SH-SY5Y (cell line): ENCODE measurements around the gene NFASC.

Experiments
- GATA2 ChIP-seq: IDR thresholded peaks from 2 replicates; pipeline ENCODE4 v1.6.1; 2011; ENCODE audit warnings: mild to moderate bottlenecking, low read depth, low read length
- GATA3 ChIP-seq: IDR thresholded peaks from 2 replicates; pipeline ENCODE4 v1.6.1; 2011; ENCODE audit warnings: low read depth, mild to moderate bottlenecking, low read length, moderate library complexity

DNA sequence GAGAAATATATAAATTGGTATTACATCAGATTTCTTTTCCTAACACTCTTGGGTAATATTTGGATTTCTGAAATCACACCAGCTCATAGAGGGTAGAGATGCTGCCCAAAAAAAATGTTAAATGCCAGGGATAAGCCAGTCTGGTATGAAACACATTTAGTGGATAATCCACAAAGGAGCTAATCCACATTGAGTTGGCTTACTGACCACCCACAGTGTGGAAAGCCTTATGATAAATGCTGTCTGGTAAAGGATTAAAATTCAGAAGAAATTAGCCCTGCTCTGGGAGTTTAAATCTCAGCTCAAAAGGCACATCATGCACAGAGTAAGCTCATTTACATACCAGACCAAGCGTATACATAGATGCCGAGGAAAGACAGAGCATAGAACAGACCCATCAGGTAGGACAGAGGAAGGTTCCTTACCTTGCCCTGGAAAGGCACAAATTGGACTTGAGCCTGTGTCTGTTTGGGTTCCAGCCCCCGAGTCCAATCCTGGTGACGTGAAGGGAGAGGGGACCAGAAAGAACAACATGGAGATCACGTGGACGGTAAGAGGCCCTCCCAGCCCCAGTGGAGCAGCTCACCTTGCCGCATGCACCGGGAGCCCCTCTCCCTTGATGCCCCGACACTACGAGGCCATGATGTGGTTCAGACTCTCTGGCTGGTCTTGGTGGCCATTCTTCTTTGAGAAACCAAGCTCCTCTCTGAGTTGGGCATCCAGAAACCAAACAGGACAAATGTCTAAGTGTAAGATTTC is 109.4 kb downstream of the NFASC start:
- no peak for TF ChIP-seq GATA2
- no peak for TF ChIP-seq GATA3
